ENCODE data around the gene ATP8B1. TPM values are rescaled to one million over a fixed set of nuclear protein-coding genes. Genes with fewer than 3 reads are reported as not detected.

The ATP8B1 gene
- total RNA-seq, 4 donors from 2014 or later = 97.3 to 115 (median 103) TPM

DNA sequence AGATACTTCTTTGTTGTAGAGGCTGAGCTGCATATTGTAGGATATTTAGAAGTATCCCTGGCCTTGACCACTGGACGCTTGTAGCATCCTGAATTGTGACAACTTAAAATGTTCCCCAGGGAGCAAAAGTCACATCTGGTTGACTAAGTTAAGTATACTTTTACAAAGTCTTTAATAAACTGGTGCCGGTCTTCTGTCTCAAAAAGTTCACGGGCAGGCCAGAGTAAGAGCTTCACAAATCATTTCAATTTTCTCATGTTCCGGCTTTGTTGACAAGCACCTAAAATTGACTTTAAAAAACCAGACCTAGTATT is 18.4 kb downstream of the ATP8B1 start:
- no peak for DNase-seq
- no peaks in the 10 kb centered on the region for H3K9me3 ChIP-seq
- no peaks in the 10 kb centered on the region for H3K27me3 ChIP-seq
- TF ChIP-seq, protein P1, sequence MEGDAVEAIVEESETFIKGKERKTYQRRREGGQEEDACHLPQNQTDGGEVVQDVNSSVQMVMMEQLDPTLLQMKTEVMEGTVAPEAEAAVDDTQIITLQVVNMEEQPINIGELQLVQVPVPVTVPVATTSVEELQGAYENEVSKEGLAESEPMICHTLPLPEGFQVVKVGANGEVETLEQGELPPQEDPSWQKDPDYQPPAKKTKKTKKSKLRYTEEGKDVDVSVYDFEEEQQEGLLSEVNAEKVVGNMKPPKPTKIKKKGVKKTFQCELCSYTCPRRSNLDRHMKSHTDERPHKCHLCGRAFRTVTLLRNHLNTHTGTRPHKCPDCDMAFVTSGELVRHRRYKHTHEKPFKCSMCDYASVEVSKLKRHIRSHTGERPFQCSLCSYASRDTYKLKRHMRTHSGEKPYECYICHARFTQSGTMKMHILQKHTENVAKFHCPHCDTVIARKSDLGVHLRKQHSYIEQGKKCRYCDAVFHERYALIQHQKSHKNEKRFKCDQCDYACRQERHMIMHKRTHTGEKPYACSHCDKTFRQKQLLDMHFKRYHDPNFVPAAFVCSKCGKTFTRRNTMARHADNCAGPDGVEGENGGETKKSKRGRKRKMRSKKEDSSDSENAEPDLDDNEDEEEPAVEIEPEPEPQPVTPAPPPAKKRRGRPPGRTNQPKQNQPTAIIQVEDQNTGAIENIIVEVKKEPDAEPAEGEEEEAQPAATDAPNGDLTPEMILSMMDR (IDR thresholded peaks at IDR 0.05) = no peak
- TF ChIP-seq POLR2A (IDR thresholded peaks at IDR 0.05) = no peak
- no peak overlapping the region for H3K27ac ChIP-seq
- no peaks in the 10 kb centered on the region for H3K36me3 ChIP-seq
- peaks cover 0 to 44% (median 3%) of the 10 kb centered on the region in 4 donors for H3K4me1 ChIP-seq
- no peak overlapping the region for H3K4me3 ChIP-seq

DNA sequence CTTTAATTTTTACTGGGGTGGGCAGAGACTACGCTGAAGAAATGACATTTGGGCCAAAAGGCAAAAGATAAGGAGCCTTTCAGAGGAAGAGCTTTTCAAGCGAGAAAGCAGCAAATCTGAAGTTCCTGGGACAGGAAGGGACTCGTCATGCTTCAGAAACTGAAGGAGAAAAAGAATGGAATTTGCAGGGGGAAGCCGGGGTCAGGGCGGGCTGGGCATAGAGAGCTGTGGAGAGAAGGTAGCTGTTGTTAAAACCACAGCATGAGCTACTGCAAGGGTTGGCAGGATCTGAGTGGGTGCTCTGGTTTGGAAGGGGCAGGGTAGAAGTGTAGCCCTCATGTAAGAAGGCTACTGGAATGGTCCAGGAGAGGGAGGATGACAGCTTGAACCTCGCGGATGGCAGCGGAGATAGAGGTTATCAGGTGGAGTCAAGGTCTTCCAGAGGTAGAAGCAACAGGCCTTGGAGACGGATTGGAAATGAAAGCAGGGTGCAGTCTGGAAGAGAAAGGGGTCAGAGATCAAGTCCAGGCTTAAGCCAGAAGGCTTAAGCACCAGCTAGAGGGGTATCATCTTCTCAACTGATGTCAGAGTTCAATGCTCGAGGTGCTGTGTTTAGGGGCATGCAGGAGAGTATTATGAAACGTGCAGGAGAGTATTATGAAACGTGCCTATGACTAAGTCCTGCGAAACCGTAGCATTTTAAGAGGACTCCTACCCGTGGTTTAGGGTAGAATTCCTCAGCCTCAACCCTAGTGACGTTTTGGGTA is 18.9 kb downstream of the ATP8B1 start:
- no peaks in the 10 kb centered on the region for H3K27me3 ChIP-seq
- H3K9me3 ChIP-seq = no peaks in the 10 kb centered on the region
- H3K4me3 ChIP-seq = no peak overlapping the region
- no peaks in the 10 kb centered on the region for H3K36me3 ChIP-seq
- TF ChIP-seq POLR2A (IDR thresholded peaks at IDR 0.05) = no peak
- TF ChIP-seq, protein P1 (IDR thresholded peaks at IDR 0.05) = no peak
- peaks cover 0 to 40% (median 3%) of the 10 kb centered on the region in 4 donors for H3K4me1 ChIP-seq
- H3K27ac ChIP-seq = no peak overlapping the region
- no peak for DNase-seq

DNA sequence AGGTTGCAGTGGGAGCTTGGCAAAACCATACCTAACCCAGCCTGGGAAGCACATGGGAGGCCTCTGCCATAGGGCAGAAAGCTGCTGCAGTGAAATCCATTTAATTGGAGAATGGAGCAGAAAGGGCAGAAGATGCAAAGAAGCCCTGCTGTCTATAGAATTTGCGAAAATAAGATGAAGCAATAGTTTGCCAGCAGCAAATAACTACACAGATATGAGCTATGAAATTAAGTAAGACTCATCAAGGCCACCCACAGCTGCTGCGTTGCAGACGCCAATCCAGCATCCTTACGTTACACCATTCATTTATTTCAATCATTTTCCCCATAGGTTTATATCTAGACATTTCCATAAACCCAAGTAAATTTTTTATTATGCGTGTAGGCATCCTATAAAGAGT is 21.1 kb downstream of the ATP8B1 start:
- peaks cover 0 to 50% (median 3%) of the 10 kb centered on the region in 4 donors for H3K4me1 ChIP-seq
- H3K27ac ChIP-seq = no peak overlapping the region
- no peaks in the 10 kb centered on the region for H3K36me3 ChIP-seq
- H3K27me3 ChIP-seq = no peaks in the 10 kb centered on the region
- TF ChIP-seq, protein P1 (IDR thresholded peaks at IDR 0.05) = no peak
- TF ChIP-seq POLR2A (IDR thresholded peaks at IDR 0.05) = no peak
- DNase-seq = no peak
- H3K4me3 ChIP-seq = no peak overlapping the region
- no peaks in the 10 kb centered on the region for H3K9me3 ChIP-seq

DNA sequence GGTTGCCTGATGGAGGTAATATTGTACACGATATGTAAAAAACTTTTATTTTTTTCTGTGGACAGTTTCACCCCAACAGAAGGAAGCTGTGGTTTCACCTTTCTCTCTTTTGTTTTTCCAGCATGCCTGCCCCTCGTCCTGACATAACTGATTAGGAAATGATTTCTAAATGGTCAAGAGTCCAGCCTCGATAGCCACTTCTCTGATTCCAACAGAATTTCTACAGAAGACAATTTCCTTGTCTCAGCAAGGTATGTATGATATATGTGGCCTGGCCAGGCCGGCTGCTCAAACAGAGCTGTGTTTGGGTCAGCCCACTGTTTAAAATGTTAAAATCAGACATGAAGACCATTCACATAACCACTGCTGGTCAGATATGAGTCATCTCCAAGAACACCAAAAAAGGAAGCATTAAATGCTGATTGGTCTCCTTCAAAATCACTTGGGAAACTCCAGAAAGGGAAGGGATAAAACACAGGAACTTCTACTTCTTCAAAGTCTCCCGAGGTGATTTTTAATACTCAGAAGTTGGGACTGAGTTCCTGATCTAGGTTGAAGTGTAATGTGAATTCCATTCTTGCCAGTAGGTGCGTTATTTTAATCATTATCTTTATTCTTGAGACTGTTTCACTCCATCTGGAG is 22.3 kb downstream of the ATP8B1 start:
- no peak overlapping the region for H3K4me3 ChIP-seq
- no peak for DNase-seq
- H3K27me3 ChIP-seq = no peaks in the 10 kb centered on the region
- H3K9me3 ChIP-seq = no peaks in the 10 kb centered on the region
- TF ChIP-seq, protein P1 (IDR thresholded peaks at IDR 0.05) = no peak
- no peak for TF ChIP-seq POLR2A (IDR thresholded peaks at IDR 0.05)
- H3K27ac ChIP-seq = peak overlapping the region in 3 of 4 donors; percentile 36 to 46 (median 45)
- no peaks in the 10 kb centered on the region for H3K36me3 ChIP-seq
- peaks cover 0 to 53% (median 4%) of the 10 kb centered on the region in 4 donors for H3K4me1 ChIP-seq

DNA sequence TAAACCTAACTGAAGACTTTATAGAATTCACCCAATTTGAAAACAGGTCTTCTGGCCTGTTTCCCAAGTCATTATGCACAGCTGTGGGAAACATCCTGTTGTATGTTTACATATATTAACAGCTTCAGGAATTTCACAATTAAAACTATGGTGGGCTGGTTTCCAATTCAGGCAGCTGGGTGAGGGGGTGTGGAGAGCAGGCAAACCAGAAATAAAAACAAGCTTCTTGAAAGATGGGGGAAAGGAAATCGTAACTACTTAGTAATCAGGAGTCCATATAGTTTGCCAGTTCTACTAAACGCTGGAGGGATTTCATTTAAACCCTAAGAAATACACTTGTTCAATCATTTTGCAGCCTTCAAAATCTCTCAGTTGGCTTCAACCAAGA is 22.8 kb downstream of the ATP8B1 start:
- Histone ChIP-seq H3K4me3 (no peak overlapping the region), H3K27ac (peak overlapping the region in 3 of 4 donors; percentile 36 to 46 (median 45)), H3K4me1 (peaks cover 0 to 50% (median 4%) of the 10 kb centered on the region in 4 donors)

More for the DNA sequence above, 22.8 kb downstream of the ATP8B1 start:
- DNase-seq = no peak
- no peaks in the 10 kb centered on the region for H3K27me3 ChIP-seq
- H3K36me3 ChIP-seq = no peaks in the 10 kb centered on the region
- TF ChIP-seq, protein P1 (IDR thresholded peaks at IDR 0.05) = no peak
- TF ChIP-seq POLR2A (IDR thresholded peaks at IDR 0.05) = no peak
- H3K9me3 ChIP-seq = no peaks in the 10 kb centered on the region
